OCI-LY1 (cell line): ENCODE data around the gene LCE3D.

Experiments
- H2AFZ ChIP-seq: fragments of 200-600 bp; sonication (generic), shearing (Covaris generic); 2 replicates; pipeline ENCODE4 v1.6.0; 2014; ENCODE audit warnings: antibody characterized with exemption, mild to moderate bottlenecking, low read length
- H3F3A ChIP-seq: fragments of 200-600 bp; sonication (generic), shearing (Covaris generic); 2 replicates; pipeline ENCODE4 v1.6.0; 2014; ENCODE audit warnings: mild to moderate bottlenecking, antibody characterized with exemption, low read length, moderate library complexity; ENCODE audit not compliant: insufficient read depth
- H3K27ac ChIP-seq: fragments of 200-600 bp; sonication (generic); 2 replicates; pipeline ENCODE4 v1.5.1; 2014; ENCODE audit warnings: low read length, mixed run types, mild to moderate bottlenecking, low read depth; ENCODE audit not compliant: poor library complexity, severe bottlenecking
- H3K27me3 ChIP-seq: fragments of 200-600 bp; sonication (generic); 2 replicates; pipeline ENCODE4 v1.6.0; 2014; ENCODE audit warnings: antibody characterized with exemption, mild to moderate bottlenecking, low read length, moderate library complexity; ENCODE audit not compliant: insufficient read depth
- H3K36me3 ChIP-seq: fragments of 200-600 bp; sonication (generic); 2 replicates; pipeline ENCODE4 v1.6.1; 2014; ENCODE audit warnings: mild to moderate bottlenecking, antibody characterized with exemption, low read length, moderate library complexity, mixed read lengths; ENCODE audit not compliant: insufficient read depth
- H3K4me1 ChIP-seq: fragments of 200-600 bp; sonication (generic); 2 replicates; pipeline ENCODE4 v1.5.1; 2014; ENCODE audit warnings: mild to moderate bottlenecking, low read length, moderate library complexity; ENCODE audit not compliant: insufficient read depth, severe bottlenecking
- H3K4me2 ChIP-seq: fragments of 200-600 bp; sonication (generic), shearing (Covaris generic); 2 replicates; pipeline ENCODE4 v1.6.1; 2014; ENCODE audit warnings: low read length
- H3K4me3 ChIP-seq: fragments of 200-600 bp; sonication (generic); 2 replicates; pipeline ENCODE4 v1.5.1; 2014; ENCODE audit warnings: low read length, low read depth, mild to moderate bottlenecking, mixed read lengths; ENCODE audit not compliant: poor library complexity, severe bottlenecking
- H3K79me2 ChIP-seq: fragments of 200-600 bp; shearing (Covaris generic); 2 replicates; pipeline ENCODE4 v1.6.1; 2016; ENCODE audit warnings: mixed run types, low read length, mixed read lengths; ENCODE audit not compliant: insufficient read depth
- H3K9ac ChIP-seq: fragments of 200-600 bp; sonication (generic), shearing (Covaris generic); 2 replicates; pipeline ENCODE4 v1.6.1; 2014; ENCODE audit warnings: mild to moderate bottlenecking, low read length, mixed read lengths
- H3K9me2 ChIP-seq: fragments of 200-600 bp; sonication (generic), shearing (Covaris generic); 2 replicates; pipeline ENCODE4 v1.6.1; 2014; ENCODE audit warnings: low read depth, mild to moderate bottlenecking, low read length, mixed read lengths
- H3K9me3 ChIP-seq: fragments of 200-600 bp; shearing (Covaris generic); 2 replicates; pipeline ENCODE4 v1.6.1; 2014; ENCODE audit warnings: low read length, mixed read lengths
- H4K20me1 ChIP-seq: fragments of 200-600 bp; sonication (generic), shearing (Covaris generic); 2 replicates; pipeline ENCODE4 v1.6.0; 2016; ENCODE audit warnings: mild to moderate bottlenecking, low read length; ENCODE audit not compliant: insufficient read depth
- CTCF ChIP-seq: fragments of 200-600 bp; sonication (generic), shearing (Covaris generic); IDR thresholded peaks from 2 replicates; pipeline ENCODE4 v1.5.1; 2017; ENCODE audit warnings: mild to moderate bottlenecking, antibody characterized with exemption, low read length, moderate library complexity, mixed read lengths
- EZH2 ChIP-seq: fragments of 200-600 bp; sonication (generic), shearing (Covaris generic); IDR thresholded peaks from 2 replicates; pipeline ENCODE4 v1.8.0; 2017; ENCODE audit warnings: borderline replicate concordance, mixed run types, mild to moderate bottlenecking, antibody characterized with exemption, low read length, moderate library complexity, mixed read lengths

Gene LCE3D

GRCh38 chr1:152543820-152544219 lies 36.5 kb downstream of the LCE3D start:
- Histone ChIP-seq H3K27me3 (no peaks in the 10 kb centered on the region), H4K20me1 (no peaks in the 10 kb centered on the region), H3K79me2 (no peaks in the 10 kb centered on the region), H3K36me3 (no peaks in the 10 kb centered on the region), H3K9me2 (no peaks in the 10 kb centered on the region), H3K9me3 (no peaks in the 10 kb centered on the region), H3K4me2 (no peak overlapping the region), H3K27ac (no peak overlapping the region), H3K9ac (no peak overlapping the region), H3K4me1 (no peaks in the 10 kb centered on the region), H3K4me3 (no peak overlapping the region), H3F3A (no peaks in the 10 kb centered on the region), H2AFZ (no peak overlapping the region)
- no peak for TF ChIP-seq EZH2
- peak; percentile 52 for TF ChIP-seq CTCF

GRCh38 chr1:152539901-152540300 lies 40.4 kb downstream of the LCE3D start:
- no peak overlapping the region for H3K4me2 ChIP-seq
- H4K20me1 ChIP-seq = no peaks in the 10 kb centered on the region
- H3K9me2 ChIP-seq = no peaks in the 10 kb centered on the region
- no peak overlapping the region for H3K27ac ChIP-seq
- H3K4me1 ChIP-seq = no peaks in the 10 kb centered on the region
- no peak overlapping the region for H3K4me3 ChIP-seq
- no peak for TF ChIP-seq EZH2
- TF ChIP-seq CTCF = no peak
- H3F3A ChIP-seq = no peaks in the 10 kb centered on the region
- H3K36me3 ChIP-seq = no peaks in the 10 kb centered on the region
- no peaks in the 10 kb centered on the region for H3K9me3 ChIP-seq
- H2AFZ ChIP-seq = no peak overlapping the region
- H3K9ac ChIP-seq = no peak overlapping the region
- H3K27me3 ChIP-seq = no peaks in the 10 kb centered on the region
- H3K79me2 ChIP-seq = no peaks in the 10 kb centered on the region

- H3K9me2 ChIP-seq = no peaks in the 10 kb centered on the region
- H3K4me3 ChIP-seq = no peak overlapping the region
- H3K9ac ChIP-seq = no peak overlapping the region
- H3K36me3 ChIP-seq = no peaks in the 10 kb centered on the region
- H3K4me1 ChIP-seq = no peaks in the 10 kb centered on the region
- H3K27me3 ChIP-seq = no peaks in the 10 kb centered on the region
- no peaks in the 10 kb centered on the region for H3K9me3 ChIP-seq
- no peaks in the 10 kb centered on the region for H3K79me2 ChIP-seq
- H3F3A ChIP-seq = no peaks in the 10 kb centered on the region
- TF ChIP-seq CTCF (no peak), EZH2 (no peak)
- H3K27ac ChIP-seq = no peak overlapping the region
- H3K4me2 ChIP-seq = no peak overlapping the region
- no peak overlapping the region for H2AFZ ChIP-seq
- no peaks in the 10 kb centered on the region for H4K20me1 ChIP-seq
Measured at GRCh38 chr1:152537496-152537895, 42.8 kb downstream of the LCE3D start.
